DLD1 (cell line): ENCODE results near the gene CDCA5.

ENCODE experiments used
- in situ Hi-C: cut with HindIII; loops from 2 replicates; pipeline ENCODE4 v1.10.0; 2017; ENCODE audit warnings: low sequenced_read_pairs

Gene CDCA5

DNA sequence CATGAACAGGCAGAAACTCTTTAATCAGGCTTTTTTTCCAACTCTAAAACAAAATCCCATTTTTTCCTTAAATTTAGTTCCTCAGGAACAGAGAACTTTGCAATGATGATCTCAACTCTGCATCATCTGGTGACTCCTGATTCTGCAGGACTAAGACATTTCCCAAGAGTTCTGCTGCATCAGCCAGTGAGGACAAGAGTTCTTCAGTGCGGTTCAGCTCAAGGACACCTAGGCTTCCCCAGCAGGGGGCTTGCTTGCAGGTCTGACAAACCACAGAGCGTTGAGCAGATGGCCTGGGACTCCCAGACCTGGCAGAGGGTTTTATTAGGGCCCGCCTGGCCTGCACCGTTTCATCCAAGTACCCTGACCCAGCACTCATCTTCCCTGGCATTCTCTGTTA, 6.4 kb downstream of the CDCA5 start:
- in situ Hi-C loops = no loop called here

DNA sequence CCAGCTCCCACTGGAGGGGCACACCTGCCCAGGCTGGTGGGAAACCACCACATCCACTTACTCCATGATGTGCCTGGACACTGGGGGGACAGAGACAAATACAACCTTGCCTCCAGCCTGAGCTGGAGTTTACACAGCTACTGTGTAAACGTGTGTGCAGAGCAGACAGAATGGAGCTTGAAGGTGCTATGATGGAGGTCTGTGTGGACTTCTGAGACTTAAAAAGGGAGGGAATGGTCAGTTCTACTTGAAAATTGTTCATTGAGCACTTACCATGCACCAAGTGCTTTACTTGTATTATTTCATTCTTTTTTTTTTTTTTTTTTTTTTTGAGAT, 11.2 kb downstream of the CDCA5 start:
- in situ Hi-C loops = no loop called here

DNA sequence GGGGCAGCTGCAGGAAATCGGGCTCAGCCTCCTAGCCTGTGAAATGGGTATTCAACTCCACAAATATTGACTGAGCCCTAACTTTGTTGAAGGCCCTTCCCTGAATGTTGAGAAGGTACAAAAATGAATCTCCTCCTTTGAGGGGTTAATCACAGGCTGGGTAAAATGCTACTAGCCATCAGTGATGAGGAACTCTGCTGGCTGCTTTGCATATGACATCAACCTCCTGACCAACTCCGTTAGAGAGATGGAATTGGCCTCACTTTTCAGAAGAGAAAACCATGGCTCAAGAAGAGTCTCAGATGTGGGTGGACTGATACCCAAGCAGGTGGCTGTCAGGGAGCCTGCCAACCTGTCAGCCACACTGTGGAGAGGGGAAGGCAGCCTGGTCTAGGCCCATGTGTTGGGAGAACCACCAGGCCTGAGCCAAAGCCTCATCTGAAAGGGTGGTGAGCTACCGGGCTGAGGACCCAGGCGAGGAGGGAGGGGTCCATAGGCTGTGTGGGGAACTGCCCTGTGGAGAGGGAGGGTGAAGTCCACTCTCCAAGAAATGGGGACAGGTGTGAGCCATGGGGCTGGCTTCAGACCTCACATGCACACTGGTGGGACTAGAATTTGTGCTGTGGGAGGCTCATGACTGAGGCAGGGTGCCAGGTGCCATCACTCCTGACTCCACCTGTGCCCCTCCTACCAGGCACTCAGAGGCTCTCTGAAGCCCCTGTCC, 11.8 kb downstream of the CDCA5 start:
- in situ Hi-C loops = no loop called here

DNA sequence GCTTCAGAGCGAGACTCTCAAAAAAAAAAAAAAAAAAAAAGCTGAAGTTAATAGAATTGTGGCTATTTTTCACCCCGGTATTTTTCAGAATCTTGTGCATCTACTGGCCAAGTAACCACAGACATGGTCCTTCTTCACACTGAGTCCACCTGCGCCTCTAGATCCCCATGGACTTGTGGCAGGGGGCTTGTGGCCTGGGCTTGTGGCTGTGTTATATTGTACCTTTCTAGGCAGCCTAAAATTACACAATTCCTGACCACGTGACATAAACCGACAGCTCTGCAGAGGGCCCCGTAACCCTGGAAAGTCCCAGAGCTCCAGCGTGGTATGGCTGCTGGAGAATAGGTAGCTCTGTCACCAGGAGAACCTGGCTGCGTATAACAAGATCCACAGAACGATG, 14.6 kb downstream of the CDCA5 start:
- in situ Hi-C loops = no loop called here

DNA sequence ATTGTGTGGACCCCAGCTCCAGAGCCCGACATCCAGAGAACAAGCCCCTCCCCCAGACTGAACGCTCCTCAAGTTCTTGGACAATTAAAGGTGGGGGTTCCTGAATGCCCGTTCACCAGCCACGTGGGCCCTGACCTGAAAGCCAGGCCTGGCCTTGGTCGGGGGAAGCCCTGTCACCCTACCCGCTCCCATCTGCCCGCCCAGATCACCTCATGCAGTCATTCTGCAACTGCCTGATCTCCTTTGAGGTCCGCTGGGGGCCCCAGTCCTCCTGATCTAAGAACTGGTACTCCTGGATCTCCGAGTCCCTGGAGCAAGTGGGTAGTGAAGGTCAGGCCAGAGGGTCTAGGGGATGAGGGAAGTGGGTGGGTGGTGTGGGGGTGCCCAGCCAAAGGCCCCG, 16.4 kb downstream of the CDCA5 start:
- in situ Hi-C loops = no loop called here

DNA sequence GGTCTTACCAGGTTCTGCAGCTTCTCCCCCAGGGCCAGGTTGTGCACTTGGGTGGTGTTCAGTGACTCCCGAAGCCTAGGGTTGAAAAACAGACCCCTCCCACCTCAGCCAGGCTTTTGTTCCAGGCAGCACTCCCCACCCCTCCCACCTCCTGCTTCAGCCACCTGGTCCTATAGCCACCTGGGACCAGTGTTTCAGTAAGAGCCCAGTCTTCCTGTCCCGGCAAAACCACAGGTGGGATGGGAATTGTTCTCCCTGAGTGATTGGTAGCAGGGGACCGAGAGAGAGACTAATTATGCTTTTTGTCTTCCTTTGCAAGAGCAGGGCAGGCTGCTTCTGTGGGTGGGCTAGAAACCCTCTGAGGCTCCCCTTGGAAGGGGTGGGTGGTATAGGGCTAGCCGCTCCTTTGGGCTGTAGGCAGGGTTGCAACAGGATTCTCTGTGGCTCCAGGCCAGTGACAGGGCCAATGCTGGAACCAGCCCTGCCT, 17.0 kb downstream of the CDCA5 start:
- in situ Hi-C loops = no loop called here

DNA sequence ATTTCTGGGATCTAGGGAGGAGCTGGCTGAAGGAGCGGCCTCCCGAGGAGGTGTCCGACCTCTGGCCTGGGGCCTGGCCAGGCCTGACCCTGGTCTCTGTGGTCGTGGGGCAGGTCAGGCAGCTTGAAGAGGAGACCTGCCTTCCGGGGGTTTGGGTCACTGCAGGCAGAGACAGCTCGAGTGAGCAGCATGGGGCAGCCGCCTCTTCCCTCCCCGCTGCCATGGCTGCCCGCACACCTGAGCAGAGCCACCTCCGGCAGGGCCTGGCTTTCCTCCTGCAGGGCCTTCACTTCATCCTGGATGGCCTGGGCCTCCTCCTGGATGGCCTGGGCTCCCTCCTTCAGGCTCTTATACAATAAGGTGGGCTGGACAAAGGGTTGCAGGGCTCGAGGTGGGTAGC, 17.5 kb downstream of the CDCA5 start:
- in situ Hi-C loops = no loop called here

DNA sequence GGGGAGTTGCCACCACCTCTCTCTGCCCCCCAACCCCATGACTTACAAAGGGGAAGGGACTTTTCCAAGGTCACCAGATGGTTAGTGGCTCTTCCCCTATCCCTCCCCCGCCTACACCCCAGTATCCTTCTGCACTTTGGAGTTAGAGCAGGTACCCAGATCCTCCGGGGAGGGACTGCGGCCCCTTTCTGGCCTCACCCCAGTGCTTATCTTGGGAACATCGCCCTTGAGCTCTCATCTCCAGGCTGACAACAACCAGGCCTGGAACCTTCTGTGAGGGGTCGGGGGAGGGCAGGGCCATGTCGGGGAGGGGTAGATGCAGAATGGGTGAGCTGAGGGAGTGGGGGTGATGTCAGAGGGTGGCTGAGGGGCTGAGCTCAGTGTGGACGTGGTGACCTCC, 18.0 kb downstream of the CDCA5 start:
- in situ Hi-C loops = no loop called here

DNA sequence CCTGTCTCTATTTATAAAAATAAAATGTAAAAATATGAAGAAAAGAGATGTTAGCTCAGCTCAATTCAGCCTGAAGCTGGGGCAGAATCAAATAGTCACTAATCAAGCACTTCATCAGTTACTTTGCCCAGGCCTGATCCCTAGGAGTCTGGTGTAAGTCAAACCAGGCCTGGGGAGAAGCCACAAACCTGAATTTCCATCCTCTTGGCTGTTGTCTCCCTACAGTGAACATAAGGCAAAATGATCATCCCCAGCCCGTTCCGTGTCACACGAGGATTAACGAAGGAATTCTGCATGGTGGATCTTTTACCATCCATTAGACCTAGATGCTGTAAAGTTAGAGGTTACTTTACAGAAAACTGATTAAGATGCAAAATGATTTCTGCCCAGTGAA, 19.0 kb downstream of the CDCA5 start:
- in situ Hi-C loops = no loop called here

DNA sequence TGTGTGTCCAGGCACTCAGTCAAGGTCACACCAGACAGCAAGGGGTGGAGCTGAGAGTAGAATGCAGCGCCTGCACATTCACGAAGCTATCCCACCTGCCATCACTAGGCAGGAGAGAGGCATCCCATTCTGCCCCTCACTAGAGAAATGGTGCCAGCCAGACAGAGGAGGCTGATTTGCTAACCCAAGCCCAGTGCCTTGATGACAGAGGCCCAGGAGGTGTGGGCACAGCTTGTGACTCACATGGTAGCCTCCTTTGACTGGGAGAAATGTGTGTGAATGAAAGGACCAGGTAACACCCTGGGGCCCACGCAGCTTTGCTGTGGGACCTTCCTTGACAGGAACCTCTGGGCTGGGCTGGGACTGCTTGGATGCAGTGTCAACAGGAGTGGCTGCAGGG, 20.3 kb downstream of the CDCA5 start:
- in situ Hi-C loops = no loop called here

DNA sequence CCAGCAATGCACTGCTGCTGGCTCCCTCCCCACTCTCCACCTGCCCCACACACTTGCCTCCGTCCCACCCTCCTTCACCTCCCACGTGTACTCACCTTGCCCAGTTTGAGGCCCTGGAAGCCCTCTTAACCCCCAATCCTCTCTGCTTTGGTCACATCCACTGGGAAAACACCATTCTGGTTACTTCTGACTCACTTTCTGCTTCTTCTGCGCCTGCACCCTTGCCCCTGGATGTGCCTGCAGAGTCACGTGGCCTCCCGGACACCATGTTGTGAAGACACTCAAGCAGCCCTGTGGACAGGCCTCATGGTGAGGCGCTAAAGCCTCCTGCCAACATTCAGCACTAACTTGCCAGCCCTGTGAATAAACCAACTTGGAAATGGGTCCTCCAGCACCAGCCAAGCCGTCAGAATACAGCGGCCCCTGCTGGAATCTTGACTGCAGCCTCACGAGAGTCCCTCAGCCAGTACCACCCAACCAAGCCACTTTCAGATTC, 22.9 kb downstream of the CDCA5 start:
- in situ Hi-C loops = no loop called here

DNA sequence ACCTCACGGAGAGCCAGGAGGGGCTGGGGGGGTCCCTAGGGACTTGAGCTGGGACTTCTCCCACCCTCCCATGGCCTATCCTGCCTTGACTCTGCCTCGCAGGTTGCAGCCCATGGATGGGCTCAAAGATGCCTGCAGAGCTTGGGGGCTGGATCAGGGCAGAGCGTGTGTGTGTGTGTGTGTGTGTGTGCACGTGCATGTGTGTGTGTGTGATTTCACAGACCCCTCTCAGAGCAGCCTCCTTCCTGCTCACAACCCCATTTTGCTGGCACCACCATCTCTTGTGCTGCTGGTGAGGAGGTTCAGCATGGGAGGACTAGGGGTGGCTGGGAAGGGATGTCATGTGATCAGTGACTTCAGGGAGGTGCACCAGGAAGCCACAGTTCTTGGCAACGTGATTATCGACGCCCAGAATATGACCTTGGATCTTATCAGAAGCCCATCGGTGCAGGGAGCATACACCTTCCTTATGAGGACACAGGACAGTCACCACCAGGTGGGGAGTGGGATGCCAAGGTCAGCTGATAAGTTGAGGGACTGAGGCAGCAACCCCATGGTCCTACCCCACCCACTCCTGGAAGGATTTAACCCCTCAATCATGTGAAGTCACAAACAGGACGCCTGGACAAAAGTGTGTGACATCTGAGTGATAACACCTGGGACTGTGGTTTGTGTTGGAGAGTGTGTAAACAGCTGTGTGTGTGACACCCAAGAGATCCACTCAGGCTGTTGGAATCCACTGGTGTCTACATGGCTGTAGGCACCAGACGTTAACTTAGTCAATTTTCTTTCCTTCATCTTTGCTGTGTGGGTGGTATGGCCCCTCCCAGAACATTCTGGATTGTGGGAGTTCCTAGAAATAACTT, 23.6 kb downstream of the CDCA5 start:
- in situ Hi-C loops = no loop called here

DNA sequence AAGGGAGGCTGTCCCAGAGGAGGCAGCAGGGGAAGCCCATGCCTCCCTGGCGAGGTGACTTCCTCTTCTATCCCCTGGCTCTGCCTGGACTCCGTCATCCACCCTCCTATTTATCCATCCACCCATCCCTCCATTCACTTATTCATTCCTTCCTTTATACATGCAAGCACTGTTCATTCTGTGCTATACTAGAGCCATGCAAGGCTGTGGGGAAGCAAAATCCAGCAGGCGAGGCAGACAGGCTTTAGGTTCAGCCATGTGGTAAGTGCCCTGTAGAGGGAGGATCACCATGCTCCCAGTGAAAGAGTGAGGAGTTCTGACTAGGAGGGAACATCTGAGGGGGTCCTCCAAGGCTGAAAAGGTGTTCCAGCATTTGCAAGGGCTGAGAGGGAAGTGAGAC, 24.3 kb downstream of the CDCA5 start:
- in situ Hi-C loops = no loop called here

DNA sequence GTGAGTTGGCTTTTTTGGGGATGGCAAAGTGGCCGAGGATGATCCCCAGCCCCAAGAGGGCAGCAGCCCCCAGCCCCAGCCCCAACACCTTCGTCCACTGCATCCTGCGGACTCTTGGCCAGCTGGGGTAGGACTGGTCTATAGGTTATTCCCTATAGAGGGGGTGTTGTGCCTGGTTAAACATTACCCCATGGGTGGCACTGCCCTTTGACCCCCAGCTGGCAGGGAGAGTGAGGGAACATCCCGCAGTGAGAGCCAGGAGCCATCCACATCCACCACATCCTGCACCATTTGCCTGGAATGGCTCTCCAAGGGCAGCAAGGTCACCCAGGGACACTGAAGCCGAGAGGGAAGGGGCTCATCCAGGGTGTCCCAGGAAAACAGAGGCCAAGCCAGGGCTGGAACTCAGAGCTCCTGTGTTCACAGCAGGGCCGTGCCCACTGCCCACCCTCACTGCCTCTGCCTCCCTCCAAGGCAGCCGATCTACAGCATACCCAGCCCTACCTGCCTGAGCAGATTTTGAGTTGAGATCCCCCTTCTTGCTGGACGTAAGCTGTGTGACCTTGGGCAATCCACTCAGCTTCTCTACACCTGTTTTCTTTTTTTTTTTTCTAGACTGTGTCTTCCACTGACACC, 25.3 kb downstream of the CDCA5 start, which contains the start of gene NAALADL1:
TSS of gene NAALADL1 (minus strand) at position 135 of the 636 bp plus-strand sequence. CDS start at position 103, 32 bp downstream.
- in situ Hi-C loops = no loop called here

DNA sequence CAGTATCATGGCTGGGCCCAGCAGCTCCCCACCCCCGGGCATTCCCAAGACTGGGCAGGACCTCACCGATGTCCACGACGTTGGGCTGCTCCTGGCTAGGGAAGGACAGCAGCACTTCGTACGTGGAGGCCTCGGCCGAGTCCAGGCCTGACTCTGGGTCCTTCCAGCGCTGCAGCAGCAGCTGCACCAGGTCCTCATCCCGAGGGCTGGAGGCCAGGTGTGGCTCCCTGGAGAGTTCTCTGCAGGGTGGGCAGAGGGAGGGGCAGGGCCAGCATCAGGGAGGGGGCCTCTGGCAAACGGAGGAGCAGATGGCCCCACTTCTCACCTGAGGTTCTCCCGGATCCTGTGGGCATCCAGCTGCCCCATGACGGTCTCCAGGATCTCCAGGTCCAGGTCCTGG, 25.8 kb downstream of the CDCA5 start:
- in situ Hi-C loops = no loop called here

DNA sequence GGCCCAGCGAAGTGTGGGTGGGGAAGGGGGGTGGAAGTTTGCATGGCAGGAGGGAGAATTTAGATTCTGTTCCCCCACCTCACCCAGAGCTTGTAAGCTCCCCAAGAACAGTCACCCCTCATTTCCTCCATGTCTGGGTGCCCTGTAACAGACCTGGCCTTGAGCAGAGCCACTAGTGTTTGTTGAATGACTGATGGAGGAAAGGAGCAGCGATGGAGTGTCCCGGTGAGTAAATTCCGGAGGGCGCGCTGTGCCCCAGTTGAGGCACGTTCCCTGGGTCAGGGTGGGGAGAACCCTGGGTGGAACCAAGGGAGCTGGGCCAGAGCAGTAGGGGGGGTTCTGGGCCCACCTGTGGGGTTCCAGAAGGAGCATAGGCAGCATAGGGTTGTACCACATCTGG, 26.3 kb downstream of the CDCA5 start:
- in situ Hi-C loops = no loop called here

DNA sequence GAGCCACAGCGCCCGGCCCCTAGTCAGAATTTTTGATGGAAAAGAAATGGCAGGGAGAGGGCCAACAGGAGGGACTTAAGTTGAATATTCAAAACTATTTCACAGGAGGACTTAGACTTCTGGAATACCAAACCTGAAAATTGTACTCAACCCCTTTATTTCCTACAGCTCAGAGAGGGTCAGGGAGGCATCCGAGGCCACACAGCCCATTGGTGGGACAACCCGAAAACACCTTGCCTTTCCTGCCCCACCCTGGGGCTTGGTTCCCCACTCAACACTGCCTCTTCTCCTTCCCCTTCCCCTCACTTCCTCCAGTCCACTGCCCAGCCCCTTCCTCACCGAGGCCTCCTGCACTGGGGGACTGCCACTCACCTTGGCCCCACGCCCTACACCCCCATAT, 26.8 kb downstream of the CDCA5 start:
- in situ Hi-C loops = no loop called here

DNA sequence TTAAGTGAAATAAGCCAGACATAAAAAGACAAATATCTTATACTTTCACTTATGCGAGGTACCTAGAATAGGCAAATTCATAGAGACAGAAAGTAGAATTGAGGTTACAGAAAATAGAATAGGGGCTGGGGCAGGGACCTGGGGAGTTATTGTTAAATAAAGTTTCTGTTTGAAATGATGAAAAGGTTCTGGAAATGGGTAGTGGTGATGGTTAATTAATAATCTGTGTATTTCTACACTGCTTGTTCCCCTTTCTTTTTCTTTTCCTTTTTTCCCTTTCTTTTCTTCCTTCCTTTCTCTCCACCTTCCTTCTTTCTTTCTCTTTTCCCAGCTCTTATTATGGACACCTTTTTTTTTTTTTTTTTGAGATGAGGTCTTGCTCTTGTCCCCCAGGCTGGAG, 28.3 kb downstream of the CDCA5 start:
- in situ Hi-C loops = no loop called here

DNA sequence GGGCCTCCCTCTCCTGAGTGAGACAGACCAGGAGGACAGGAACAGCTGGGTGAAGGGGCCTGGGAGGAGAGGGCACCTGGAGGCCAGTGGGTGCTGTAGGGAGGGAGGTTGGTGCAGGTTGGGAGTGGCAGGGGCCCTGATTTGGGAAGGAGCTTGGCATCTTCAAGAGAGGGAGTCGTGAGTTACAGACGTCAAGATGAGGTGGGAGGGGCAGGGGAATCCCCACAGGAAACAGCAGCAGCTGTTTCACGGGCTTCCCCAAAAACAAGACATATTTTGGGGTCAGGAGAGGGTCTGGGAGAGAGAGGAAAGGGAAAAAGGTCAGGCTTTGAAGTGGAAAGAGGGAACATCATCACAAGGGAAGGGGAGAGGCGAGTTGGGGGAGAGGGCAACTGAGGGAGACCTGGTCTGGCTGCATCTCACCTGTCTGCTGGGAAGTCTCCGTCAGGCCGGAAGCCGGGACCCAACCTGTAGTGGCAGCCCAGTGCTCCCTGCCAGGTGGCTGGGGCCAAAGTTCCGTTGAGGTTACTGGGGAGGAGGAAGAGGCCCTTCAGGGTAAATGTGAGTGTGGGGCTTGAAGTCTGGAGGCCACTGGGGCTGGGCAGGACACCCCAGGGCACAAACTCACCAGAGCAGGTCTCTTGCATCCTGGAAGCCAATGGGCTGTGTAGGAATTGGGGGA, 29.9 kb downstream of the CDCA5 start:
- in situ Hi-C loops = no loop called here

DNA sequence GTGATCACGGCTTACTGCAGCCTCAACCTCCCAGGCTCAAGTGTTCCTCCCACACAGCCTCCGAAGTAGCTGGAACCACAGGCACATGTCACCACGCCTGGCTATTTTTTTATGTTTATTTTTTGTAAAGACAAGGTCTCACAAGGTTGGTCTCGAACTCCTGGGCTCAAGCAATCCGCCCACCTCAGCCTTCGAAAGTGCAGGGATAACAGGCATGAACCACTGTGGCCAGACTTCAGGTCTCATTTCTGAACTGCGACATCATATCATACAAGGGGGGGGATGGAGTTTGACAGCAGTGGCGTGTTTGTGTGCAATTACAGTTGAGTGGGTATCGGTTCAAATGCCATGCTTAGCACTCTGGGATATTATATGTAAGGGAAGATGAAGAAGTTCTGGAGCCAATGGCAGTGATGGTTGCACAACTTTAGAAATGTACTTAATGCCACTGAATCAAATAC, 32.4 kb downstream of the CDCA5 start:
- in situ Hi-C loops = no loop called here
